ENCODE results near the gene PGM2L1.

Gene PGM2L1

DNA sequence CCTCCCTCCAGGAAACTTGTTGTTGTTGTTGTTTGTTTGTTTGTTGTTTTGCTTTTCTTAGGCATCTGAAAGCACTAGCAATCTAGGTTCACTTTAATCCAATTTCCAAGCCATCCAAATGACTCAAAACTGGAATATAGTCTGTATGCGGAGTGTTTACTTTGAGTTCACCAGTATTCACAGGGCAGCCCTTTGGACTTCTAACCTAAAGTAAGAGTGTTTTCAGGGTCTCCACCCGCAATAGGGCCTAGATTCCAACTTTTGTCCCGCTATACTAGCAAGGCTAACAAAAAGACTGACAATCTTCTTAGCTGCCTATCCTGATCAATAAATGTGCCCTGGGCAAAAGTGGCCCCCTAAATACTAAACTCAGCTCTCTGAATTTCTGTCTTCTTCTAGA lies 13.6 kb downstream of the PGM2L1 start:
- DNase-seq (ENCODE audit: low read depth) = no peak
- H3K4me3 ChIP-seq (ENCODE audit: low read depth, low read length) = no peak overlapping the region
- TF ChIP-seq, protein P1, sequence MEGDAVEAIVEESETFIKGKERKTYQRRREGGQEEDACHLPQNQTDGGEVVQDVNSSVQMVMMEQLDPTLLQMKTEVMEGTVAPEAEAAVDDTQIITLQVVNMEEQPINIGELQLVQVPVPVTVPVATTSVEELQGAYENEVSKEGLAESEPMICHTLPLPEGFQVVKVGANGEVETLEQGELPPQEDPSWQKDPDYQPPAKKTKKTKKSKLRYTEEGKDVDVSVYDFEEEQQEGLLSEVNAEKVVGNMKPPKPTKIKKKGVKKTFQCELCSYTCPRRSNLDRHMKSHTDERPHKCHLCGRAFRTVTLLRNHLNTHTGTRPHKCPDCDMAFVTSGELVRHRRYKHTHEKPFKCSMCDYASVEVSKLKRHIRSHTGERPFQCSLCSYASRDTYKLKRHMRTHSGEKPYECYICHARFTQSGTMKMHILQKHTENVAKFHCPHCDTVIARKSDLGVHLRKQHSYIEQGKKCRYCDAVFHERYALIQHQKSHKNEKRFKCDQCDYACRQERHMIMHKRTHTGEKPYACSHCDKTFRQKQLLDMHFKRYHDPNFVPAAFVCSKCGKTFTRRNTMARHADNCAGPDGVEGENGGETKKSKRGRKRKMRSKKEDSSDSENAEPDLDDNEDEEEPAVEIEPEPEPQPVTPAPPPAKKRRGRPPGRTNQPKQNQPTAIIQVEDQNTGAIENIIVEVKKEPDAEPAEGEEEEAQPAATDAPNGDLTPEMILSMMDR (IDR thresholded peaks at IDR 0.05; ENCODE audit: insufficient read depth, low read depth, low read length, missing control alignments) = no peak

DNA sequence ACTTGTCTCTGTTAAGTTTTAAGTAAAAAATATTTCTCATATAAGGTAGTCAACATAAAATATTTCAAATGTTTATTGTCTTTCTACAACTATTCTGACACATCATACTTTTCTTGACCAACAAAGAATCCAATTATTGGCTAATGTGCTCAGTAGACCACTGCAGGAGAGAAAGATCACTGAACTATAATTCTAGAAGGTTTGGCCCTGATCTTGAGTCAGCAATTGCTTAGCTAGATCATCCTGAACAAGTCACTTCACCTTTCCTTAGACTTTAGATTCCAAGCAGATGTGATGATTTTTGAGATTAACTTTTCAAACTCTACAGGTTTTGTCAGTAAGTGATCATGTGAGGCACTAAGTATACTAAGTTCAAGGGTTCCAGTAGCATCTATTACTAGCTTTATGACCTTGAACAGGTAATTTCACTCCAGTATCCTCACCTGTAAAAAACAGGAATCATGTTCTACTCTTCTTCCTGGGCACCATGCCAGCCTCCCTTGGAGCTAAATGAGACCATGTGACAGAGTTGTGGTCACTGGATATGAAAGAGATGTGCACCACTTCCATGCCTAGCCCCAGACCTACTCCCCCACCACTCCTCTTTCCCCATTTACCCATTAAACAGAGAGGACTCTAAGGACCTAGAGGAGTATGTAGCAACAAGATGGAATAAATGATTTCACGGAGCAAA lies 17.3 kb downstream of the PGM2L1 start:
- TF ChIP-seq, protein P1 (IDR thresholded peaks at IDR 0.05; ENCODE audit: insufficient read depth, low read depth, low read length, missing control alignments) = no peak
- no peak for DNase-seq (ENCODE audit: low read depth)
- H3K4me3 ChIP-seq (ENCODE audit: low read depth, low read length) = no peak overlapping the region

GRCh38 chr11:74377689-74378088 lies 20.5 kb downstream of the PGM2L1 start:
- no peak overlapping the region for H3K4me3 ChIP-seq (ENCODE audit: low read depth, low read length)
- no peak for DNase-seq (ENCODE audit: low read depth)
- TF ChIP-seq, protein P1 (IDR thresholded peaks at IDR 0.05; ENCODE audit: insufficient read depth, low read depth, low read length, missing control alignments) = no peak

DNA sequence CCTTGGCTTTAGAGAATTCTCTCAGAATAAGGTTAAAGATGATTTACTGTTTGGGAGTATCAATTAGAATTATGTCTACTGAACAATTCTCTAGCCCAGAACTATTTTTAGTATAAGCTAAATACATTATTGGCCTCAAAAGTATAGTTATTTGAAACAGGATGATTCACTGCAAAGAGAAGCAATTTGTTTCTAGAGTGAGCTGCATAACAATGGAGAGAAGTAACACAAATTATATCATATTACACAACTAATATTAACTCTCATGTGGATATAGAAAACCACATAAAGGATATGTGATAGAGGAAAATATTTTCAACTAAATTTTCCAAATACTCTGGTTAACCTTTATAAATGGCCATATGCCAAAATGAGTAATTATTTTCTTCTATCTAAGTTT lies 24.9 kb downstream of the PGM2L1 start:
- TF ChIP-seq, protein P1 (IDR thresholded peaks at IDR 0.05; ENCODE audit: insufficient read depth, low read depth, low read length, missing control alignments) = no peak
- H3K4me3 ChIP-seq (ENCODE audit: low read depth, low read length) = no peak overlapping the region
- no peak for DNase-seq (ENCODE audit: low read depth)

DNA sequence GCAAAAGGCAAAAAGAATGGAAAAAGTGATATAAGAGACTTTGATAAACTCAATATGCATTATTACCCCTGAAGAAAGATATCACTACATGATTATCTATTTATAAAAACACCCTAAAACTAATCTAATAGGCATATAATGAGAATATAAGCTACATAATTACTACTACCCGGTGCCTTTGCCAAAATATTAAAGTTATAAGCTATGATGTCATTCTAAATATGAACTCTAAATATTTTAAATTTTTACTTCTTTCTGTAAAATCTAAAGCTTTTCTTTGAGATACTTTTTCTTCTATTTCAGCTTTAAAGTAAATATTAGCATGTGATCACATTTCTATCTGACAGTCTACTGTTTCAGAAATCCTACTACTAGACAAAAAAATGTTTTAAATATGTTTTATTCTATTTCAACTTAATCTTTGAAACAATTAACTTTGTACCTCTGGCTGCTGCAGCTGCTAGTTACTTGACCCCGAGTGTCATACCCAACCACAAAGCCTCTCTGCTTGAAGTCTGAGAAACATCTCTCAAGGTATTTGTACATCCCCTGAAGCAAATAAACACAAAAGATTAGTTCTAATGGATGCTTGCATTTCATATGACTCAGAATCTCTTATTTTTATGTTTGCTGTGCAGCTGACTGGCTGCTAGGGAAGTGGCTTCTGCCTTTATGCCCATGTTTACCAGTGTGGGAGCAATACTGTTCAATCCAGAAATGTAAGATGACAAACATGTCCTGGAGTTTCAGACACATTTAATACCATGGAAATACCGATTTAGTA lies 26.8 kb downstream of the PGM2L1 start:
- H3K4me3 ChIP-seq (ENCODE audit: low read depth, low read length) = no peak overlapping the region
- TF ChIP-seq, protein P1 (IDR thresholded peaks at IDR 0.05; ENCODE audit: insufficient read depth, low read depth, low read length, missing control alignments) = no peak
- DNase-seq (ENCODE audit: low read depth) = no peak

GRCh38 chr11:74370123-74370522 lies 28.1 kb downstream of the PGM2L1 start:
- TF ChIP-seq, protein P1 (IDR thresholded peaks at IDR 0.05; ENCODE audit: insufficient read depth, low read depth, low read length, missing control alignments) = no peak
- no peak overlapping the region for H3K4me3 ChIP-seq (ENCODE audit: low read depth, low read length)
- no peak for DNase-seq (ENCODE audit: low read depth)

All from GM12865 (cell line).